ENCODE data around the gene MAP2K6. TPM values are rescaled to one million over a fixed set of nuclear protein-coding genes. Genes with fewer than 3 reads are reported as not detected.
"Not testable (repeated sequence)": the region's sequence is repeated elsewhere in the genome, so short reads cannot be mapped to it uniquely, and the experiment has no call there.

Gene MAP2K6
- total RNA-seq, 1 experiment from 2014 or later, result 12.3 TPM

DNA sequence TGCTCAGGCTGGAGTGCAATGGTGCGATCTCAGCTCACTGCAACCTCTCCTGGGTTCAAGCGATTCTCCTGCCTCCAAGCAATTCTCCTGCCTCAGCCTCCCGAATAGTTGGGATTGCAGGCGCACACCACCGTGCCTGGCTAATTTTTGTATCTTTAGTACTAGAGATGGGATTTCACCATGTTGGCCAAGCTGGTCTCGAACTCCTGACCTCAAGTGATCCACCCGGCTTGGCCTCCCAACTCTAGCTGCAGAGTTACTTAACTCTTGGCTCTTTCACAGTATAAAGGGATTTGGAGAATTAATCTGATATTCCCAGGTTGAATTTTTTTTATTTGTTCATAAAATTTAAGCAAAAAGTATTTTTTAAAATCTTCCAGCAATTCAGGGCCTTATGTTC lies 65.3 kb downstream of the MAP2K6 start:
- in situ Hi-C loops (cut with HindIII; ENCODE audit: low sequenced_read_pairs); DNase-seq (ENCODE audit: low spot score): not testable (repeated sequence)

DNA sequence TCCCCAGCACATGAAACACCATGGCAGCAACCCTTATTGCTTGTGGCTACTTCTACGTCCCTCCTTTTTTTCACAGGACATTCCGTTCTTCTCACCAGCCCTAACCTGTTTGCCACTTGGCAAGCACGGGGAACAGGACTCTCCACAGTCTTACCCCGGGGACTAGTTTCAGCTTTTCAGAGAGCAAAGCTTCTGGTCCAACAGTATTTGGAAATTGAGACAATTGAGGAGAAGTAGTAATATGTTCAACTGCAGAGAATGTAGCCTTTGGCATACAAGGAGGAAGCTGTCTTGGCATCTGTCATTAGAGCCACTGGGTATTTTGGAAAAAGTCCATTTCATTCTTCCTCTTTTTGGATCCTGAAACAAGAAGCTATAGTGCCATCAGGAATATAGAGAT lies 65.7 kb downstream of the MAP2K6 start:
- peak; percentile 70 for DNase-seq (ENCODE audit: low spot score)
- in situ Hi-C loops (cut with HindIII; ENCODE audit: low sequenced_read_pairs), result no loop called here

DNA sequence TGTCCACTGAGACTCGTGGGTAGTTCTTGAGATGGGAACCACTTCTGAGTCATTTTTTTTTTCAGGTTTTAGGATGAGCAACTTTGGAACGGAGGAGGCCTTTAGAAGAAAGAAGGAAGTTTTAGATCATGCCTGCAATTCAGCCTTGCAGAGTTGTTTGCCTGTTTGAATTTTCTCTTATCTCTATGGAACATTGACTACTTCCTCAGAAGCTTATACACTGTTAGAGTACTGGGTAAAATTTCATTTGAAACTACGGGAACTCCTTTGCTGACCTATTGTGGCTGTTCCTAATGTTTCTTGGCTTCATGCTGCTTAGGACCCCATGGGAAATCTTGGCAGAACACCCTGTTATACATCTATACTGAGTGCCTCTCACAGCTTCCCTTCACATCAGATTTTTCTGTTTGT lies 70.8 kb downstream of the MAP2K6 start:
- in situ Hi-C loops (cut with HindIII; ENCODE audit: low sequenced_read_pairs), result no loop called here
- no peak for DNase-seq (ENCODE audit: low spot score)

DNA sequence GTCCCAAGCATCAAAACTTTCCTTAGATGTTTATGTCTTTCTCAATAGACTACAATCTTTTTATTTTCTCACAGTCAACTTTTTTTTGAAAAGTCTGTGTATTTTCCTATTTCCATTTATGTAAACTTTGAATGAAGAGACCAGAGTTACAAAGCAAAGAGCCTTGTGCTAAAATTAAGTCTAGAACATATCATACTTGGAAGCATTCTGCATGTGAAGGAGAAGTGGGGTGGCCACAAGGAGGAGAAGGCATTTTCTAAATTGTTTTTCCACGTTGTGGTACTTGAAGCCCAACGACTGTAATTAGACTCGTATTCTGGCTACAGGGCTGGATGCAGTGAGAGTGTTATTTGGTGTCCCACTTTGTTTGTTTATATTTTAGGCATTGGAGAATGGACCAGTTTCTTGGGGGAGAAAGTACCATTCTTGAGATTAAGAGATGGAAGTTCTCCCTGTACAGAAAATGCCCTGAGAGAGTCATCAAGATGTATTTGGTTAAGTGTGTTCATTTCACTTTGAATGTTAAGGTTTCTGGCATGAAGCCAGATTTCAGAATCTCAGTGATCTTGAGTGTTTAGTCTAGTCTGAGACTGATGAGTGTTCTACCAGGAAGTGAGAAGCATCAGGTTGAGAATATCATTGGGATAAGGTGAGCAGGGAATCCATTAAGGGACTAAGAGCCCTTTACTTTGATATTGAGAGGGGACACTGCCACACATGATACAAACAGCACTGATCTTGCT lies 71.6 kb downstream of the MAP2K6 start:
- DNase-seq (ENCODE audit: low spot score), result no peak
- in situ Hi-C loops (cut with HindIII; ENCODE audit: low sequenced_read_pairs), result no loop called here

DNA sequence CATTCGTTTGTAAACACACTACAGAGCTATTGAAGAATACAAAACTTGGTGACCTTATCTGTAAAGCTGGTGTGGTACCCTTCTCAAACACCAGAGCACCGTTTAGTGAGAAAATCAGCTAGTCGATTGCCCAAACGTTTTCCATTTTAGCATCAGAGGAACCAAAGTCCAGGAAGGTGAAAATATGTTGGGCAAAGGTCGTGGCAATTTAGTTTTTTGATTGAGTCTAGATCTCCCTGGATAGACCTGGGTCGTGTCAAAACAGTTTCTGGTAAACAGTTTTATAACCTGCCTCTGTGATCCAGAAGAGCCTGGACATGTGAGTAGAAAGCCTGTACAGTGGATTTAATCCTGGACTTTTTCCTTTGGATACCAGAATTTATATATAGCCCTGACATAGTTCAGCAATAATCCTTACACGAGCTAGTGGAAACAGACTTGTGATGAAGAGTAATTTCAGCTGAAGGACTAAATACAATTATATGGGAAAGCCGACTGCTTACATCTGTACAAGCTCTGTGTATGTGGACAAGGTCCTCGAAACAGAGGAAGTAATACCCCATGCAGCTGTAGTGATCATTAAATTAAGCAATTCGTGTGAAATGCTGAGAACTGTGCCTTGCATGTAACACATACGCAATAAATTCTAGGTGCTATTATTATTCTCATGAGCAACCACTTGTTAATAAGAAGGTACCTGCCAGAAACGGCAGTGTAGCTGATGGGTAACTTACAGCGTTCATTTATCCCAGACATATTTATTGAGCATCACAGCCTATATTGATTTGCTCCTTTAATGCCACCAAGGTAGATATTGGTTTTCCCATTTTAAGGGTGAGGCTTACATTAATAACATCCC lies 72.5 kb downstream of the MAP2K6 start:
- in situ Hi-C loops (cut with HindIII; ENCODE audit: low sequenced_read_pairs), result no loop called here
- DNase-seq (ENCODE audit: low spot score), result no peak

DNA sequence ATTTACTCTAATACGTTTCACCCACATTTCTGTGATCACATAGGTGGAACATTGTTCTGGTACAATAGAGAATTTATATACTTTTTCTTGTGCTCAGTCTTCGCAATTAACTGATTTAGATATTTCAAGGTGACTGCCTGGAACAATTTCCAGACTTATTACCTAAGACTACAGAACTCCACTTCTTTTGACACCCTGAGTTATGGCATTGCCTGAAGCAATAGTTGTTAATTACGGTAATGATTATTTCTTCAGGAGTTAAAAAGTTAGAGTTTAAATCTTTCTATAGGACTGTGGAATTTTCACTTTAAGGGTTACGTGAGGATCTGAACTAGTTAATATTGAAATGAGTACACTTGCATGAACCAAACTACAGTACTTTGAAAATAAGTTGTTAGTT lies 74.8 kb downstream of the MAP2K6 start:
- in situ Hi-C loops (cut with HindIII; ENCODE audit: low sequenced_read_pairs), result no loop called here
- DNase-seq (ENCODE audit: low spot score), result no peak

DNA sequence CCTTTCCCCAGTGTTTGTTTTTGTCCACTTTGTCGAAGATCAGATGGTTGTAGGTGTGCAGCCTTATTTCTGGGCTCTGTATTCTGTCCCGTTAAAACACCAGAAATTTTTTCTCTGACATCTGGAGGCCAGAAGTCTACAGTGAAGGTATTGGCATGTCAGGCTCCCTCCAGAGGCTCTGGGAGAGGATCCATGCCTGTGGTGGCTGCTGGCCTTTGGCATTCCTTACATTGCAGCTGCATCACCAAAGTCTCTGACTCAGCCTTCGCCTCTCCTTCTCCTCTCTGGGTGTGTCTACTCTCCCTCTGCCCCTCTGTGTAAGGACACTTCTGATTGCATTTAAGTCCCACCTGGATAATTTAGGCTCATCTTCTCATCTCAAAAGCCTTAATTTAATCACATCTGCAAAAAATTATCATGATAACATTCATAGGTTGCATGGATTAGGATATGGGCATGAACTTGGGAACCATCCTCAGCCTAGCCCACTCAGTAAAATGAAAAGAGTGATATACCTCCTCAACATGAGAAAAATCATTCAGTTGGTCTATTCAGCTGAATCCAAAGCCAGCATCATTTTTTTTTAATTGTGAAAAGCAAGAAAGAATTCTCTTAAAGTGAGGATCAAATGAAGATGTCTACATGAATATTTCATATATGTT lies 78.0 kb downstream of the MAP2K6 start:
- no peak for DNase-seq (ENCODE audit: low spot score)
- in situ Hi-C loops (cut with HindIII; ENCODE audit: low sequenced_read_pairs), result no loop called here

DNA sequence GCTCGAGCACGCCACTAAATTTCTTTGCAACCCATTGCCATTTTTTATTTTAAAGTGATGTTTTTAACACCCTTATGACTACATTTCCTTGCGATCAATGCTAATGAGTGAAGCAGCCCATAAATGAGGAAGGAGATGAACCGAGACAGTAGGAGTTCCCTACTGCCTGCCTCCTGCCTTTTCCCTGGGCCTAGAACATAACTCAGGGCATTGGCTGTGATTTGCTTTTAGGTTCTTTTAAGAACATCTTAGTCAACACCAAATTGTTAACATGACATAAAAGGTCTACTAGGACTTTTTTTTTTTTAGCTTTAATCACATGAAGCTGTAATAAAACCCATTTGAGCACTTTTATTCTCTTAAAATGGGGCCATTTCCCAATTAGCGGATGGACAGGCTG lies 81.3 kb downstream of the MAP2K6 start:
- in situ Hi-C loops (cut with HindIII; ENCODE audit: low sequenced_read_pairs), result no loop called here
- no peak for DNase-seq (ENCODE audit: low spot score)

DNA sequence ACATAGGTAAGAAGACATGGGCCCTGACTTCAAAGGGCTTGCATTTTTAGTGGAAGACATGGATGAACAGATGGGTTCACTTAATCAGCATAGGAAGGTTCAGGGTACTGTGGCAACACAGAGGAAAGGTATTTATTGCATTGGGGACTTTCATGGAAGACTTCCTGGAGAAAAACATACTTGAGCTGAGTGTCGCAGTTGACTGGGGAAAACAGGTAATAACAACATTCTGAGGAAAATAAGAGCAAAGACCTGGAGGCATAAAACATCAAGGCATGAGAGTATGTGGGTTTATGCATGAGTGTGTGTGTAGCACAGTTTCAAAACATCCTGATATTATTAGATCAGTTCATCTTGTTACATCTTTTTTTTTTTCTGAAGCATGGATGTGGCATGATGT lies 82.7 kb downstream of the MAP2K6 start:
- in situ Hi-C loops (cut with HindIII; ENCODE audit: low sequenced_read_pairs), result no loop called here
- DNase-seq (ENCODE audit: low spot score), result no peak

DNA sequence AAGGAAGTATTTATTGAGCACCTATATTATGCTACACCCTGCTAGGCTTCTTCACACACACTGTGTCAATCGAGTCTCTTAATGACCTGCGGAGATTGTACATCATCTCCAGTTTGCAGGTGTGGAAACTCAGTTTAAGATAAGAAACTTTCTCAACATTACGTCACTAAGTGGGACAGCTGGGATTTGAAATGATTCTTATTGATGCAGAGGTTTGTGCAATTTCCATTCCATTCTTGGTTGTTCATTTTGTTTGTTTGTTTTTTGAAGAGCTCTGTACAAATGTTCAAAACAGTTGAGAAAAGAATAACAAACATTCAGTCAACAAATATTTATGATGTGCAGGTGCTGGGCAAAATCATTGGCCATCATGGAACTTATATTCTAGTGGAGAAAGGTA lies 84.8 kb downstream of the MAP2K6 start:
- in situ Hi-C loops (cut with HindIII; ENCODE audit: low sequenced_read_pairs), result no loop called here
- DNase-seq (ENCODE audit: low spot score), result no peak

DNA sequence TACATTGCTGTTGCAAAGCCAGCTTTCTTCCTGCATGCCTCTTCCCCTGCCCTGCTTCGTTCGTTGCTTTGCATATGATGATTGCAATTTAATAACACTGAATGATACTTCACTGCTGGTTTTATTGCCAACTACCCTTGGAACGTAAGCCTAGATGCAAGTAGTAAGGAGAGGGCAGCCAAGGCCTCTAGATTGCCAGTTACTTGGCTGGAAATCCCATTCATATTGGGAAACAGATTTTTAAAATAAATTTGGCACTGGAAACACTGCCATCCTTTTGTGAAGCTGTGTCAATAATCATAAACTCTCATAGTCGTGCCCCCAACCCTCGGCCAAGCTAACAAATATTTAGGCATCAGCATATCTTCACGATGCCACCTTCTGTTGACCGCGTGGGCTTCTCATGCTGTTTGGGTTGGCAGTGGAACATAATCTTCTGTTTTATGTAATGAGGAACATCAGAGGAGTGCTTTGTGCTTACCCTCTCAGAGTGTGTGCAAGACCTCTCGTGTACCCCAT lies 86.5 kb downstream of the MAP2K6 start:
- peak; percentile 71 for DNase-seq (ENCODE audit: low spot score)
- in situ Hi-C loops (cut with HindIII; ENCODE audit: low sequenced_read_pairs), result no loop called here

DNA sequence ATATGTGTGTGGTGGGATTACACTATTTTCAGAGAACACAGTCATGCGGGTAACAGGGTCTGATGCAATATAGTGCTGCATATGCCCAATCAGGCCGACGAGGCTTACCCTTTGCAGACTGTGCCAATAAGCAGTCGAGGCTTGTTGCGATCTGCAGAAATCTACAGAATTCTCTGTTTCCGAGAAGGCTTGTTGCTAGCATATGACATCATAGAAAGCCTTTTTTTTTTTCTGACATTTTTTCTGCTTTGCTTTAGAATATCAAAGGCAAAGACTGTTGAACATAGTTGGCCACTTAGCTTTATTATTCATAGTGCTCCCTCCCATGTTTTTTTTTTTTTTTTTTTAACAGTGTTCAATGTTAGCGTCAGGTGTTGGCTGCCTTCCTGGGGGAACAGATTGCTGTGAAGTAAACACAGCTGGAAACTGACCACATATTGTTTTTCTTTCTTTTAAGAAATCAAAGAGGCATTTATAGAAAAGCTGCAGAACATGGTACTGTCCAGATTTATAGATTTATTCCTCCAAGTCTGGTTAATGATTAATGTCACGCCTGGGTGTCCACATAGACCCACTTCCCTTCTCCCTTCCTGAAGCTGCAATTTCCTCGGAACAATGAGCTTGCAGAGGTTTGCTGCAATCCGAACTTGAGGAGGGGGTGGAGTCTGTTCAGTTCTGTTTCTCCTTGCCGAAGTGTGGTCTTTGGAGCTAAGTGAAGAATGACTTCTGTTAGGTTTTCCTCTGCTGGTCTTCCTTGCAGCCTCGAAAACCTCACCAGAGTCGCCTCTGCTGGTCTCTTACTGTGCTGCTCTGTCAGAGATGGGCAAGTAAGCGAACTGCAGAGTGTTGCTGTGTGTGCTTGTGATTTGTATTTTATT lies 87.3 kb downstream of the MAP2K6 start:
- peak; percentile 83 for DNase-seq (ENCODE audit: low spot score)

DNA sequence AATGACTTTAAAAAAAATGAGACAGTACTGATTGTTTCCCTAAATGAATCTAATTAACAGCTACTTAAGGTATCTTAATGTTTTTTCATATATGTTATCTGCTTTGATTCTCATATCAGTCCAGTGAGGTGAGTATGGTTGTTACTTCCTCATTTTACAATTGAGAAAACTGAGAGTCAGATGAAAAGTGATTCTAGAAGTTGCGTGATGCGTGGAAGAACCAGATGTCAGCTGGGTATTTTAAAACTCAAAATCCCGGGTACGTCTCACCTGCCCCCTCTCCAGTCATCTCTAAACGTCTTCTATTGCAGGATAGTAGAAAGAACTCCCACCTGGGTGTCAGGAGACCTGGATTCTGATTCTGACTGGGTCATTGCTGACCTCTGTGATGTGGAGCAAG lies 89.2 kb downstream of the MAP2K6 start:
- in situ Hi-C loops (cut with HindIII; ENCODE audit: low sequenced_read_pairs), result no loop called here
- no peak for DNase-seq (ENCODE audit: low spot score)

More for the DNA sequence above, 87.3 kb downstream of the MAP2K6 start:
- in situ Hi-C loops (cut with HindIII; ENCODE audit: low sequenced_read_pairs), result no loop called here

DNA sequence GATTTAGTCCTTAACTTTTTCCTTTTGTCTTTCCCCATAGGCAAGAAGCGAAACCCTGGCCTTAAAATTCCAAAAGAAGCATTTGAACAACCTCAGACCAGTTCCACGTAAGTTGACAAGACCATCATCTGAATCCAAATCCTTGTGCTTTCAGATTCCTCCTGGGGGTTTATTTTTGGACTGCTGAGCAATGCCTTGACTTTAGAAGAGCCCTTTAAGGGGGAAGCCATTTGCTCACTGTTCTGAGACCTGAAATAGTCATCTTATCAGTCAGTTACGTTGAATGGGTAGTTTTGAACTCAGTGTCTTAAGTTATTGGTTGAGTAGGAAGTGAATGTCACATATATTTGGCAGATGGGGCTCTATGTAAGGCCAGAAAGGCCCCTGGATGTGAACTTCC lies 91.2 kb downstream of the MAP2K6 start:
- no peak for DNase-seq (ENCODE audit: low spot score)
- in situ Hi-C loops (cut with HindIII; ENCODE audit: low sequenced_read_pairs), result no loop called here

DNA sequence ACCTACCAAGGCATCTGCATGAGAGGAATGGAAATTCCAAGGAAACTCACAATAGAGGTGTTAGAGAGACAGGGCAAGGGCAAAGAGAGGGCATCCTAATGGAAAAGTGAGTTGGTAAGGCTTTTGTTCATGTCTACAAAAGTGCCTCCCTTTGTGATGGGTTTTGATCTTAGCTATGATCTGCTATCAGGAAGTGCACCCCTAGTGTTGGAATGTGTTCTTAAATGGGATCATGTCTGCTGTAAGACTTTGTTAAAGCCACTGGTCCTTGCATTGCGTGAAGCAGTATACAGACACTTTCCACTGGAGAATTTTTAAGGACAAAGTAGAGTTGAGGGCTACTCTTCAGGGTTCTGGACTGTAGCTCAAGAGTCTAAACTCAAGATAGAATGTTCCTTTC lies 92.0 kb downstream of the MAP2K6 start:
- peak; percentile 25 for DNase-seq (ENCODE audit: low spot score)

DNA sequence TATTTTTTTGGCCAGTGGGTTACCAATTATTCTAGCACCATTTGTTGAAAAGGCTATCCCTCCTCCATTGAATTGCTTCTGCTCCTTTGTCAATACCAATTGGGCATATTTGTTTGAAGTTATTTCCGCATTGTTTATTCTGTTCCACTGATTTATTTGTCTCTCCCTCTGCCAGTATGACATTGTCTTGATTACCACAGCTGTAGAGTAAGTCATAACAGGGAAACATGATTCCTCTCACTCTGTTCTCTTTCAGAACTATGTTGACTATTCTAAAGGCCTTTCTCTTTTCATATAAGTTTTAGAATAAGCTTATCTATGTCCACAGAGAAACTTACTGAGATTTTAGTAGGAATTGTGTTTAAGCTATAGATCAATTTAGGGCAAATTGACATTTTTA lies 94.3 kb downstream of the MAP2K6 start:
- DNase-seq (ENCODE audit: low spot score), result no peak
- in situ Hi-C loops (cut with HindIII; ENCODE audit: low sequenced_read_pairs), result no loop called here

More for the DNA sequence above, 92.0 kb downstream of the MAP2K6 start:
- in situ Hi-C loops (cut with HindIII; ENCODE audit: low sequenced_read_pairs), result no loop called here

DNA sequence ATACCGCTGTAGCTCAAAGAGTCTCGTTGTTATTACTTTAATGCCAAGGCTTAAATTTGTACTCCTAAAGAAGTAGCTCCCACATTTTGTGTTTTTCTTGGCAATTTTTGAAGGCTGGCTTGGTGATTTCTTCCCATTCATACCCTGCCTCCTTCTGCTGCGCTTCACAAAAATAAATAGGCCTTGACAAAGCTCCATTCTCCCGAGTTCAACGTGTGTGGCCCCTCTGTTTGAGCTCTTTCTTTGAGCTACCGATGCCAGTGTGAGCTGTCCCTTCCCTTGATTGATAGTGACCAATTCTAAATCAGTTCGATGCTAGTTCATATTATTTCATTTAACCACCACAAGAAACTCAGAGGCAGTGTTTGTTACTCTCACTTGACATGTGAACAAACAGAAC lies 96.8 kb downstream of the MAP2K6 start:
- DNase-seq (ENCODE audit: low spot score), result no peak
- in situ Hi-C loops (cut with HindIII; ENCODE audit: low sequenced_read_pairs), result no loop called here

DNA sequence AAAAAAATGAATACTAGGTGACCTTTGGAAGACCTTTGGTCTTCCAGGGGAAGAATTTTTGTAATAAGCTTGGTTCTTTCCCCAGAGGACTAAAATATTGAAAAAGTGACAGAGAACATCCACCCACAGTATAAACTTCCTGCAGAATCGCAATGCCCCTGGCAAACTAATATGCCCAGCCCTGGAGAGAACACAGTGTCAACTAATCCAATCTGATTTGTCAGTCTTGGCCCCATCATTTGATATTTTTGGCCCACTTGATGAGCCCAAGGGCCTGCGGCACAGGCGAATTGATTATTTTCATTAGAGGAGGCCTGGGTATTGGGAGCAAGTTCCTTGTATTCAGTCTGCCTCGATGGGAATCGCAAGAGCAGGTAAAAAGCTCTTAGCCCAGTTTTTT lies 98.4 kb downstream of the MAP2K6 start:
- no peak for DNase-seq (ENCODE audit: low spot score)
- in situ Hi-C loops (cut with HindIII; ENCODE audit: low sequenced_read_pairs), result no loop called here

DNA sequence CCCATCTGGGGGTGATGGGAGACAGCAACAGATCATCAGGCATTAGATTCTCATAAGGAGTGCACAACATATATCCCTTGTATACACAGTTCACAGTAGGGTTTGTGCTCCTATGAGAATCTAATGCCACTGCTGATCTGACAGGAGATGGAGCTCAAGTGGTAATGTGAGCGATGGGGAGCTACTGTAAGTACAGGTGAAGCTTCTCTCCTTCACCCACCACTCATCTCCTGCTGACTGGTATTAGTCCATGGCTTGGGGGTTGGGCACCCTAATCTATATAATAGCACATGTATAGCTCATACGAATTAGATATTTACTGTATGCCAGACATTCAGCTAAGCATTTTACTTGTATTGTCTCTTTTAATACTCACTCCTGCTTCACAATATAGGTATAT lies 101.7 kb downstream of the MAP2K6 start:
- in situ Hi-C loops (cut with HindIII; ENCODE audit: low sequenced_read_pairs), result no loop called here
- DNase-seq (ENCODE audit: low spot score), result no peak

Data from G401 (cell line).